NCI-H1105 treated with DMSO at 0.1 percent for 48 hours (cell line): Measurements from ENCODE around the gene SOAT2.
"Not testable (repeated sequence)": the region's sequence is repeated elsewhere in the genome, so short reads cannot be mapped to it uniquely, and the experiment has no call there.

ENCODE experiments used
- DNase-seq: peaks from one replicate; lab custom pipeline; 2025; lab: John Stamatoyannopoulos, UW

The SOAT2 gene

GRCh38 chr12:53105712-53106439 is 2.6 kb downstream of the SOAT2 start:
- no peak for DNase-seq

GRCh38 chr12:53107122-53107521 is 3.8 kb downstream of the SOAT2 start:
- no peak for DNase-seq

- not testable (repeated sequence) for DNase-seq
Observed at GRCh38 chr12:53112431-53112830, 9.1 kb downstream of the SOAT2 start.

- DNase-seq, result no peak
Observed at GRCh38 chr12:53113136-53113705, 9.9 kb downstream of the SOAT2 start.

- no peak for DNase-seq
Observed at GRCh38 chr12:53113951-53114350, 10.7 kb downstream of the SOAT2 start.

- DNase-seq, result no peak
Observed at GRCh38 chr12:53115112-53115890, 12.0 kb downstream of the SOAT2 start.

- DNase-seq, result no peak
Observed at GRCh38 chr12:53115891-53116648, 12.8 kb downstream of the SOAT2 start.

GRCh38 chr12:53118751-53119300 is 15.5 kb downstream of the SOAT2 start:
- no peak for DNase-seq

- no peak for DNase-seq
Observed at GRCh38 chr12:53120685-53121525, 17.6 kb downstream of the SOAT2 start.

GRCh38 chr12:53122961-53123468 is 19.7 kb downstream of the SOAT2 start:
- no peak for DNase-seq

- no peak for DNase-seq
Observed at GRCh38 chr12:53123578-53124351, 20.5 kb downstream of the SOAT2 start.

- DNase-seq, result no peak
Observed at GRCh38 chr12:53124352-53124723, 21.1 kb downstream of the SOAT2 start.

- DNase-seq, result no peak
Observed at GRCh38 chr12:53127169-53127568, 23.9 kb downstream of the SOAT2 start.

GRCh38 chr12:53128780-53129569 is 25.7 kb downstream of the SOAT2 start:
- DNase-seq, result no peak

GRCh38 chr12:53131844-53132243 is 28.6 kb downstream of the SOAT2 start:
- DNase-seq, result no peak

- no peak for DNase-seq
Observed at GRCh38 chr12:53133722-53134121, 30.4 kb downstream of the SOAT2 start.

GRCh38 chr12:53143355-53143754 is 40.1 kb downstream of the SOAT2 start:
- no peak for DNase-seq

- DNase-seq, result no peak
Observed at GRCh38 chr12:53145383-53146260, 42.3 kb downstream of the SOAT2 start.
